Measurements from ENCODE around the gene CADPS2. TPM values are rescaled to one million over a fixed set of nuclear protein-coding genes. Genes with fewer than 3 reads are reported as not detected.

CADPS2 gene
- total RNA-seq, 1 donor from 2014 or later: 3.1 TPM

- Mint-ChIP-seq H3K4me3 (peak overlapping the region; percentile 11), H3K4me1 (peaks cover 19% of the 10 kb centered on the region), H3K36me3 (ENCODE audit: low read depth) (peaks cover 4% of the 10 kb centered on the region), H3K27ac (ENCODE audit: unreplicated experiment) (no peak overlapping the region), H3K27me3 (ENCODE audit: low read depth) (peaks cover 96% of the 10 kb centered on the region), H3K9me3 (no peaks in the 10 kb centered on the region)
- no peak for TF ChIP-seq CTCF (conservative IDR thresholded peaks at IDR 0.05)
- DNase-seq (ENCODE audit: low read depth, low spot score): no peak
These were observed 570.5 kb downstream of the CADPS2 start for GRCh38 chr7:122315507-122316466.

- Mint-ChIP-seq H3K9me3 (no peaks in the 10 kb centered on the region), H3K4me3 (no peak overlapping the region), H3K27me3 (ENCODE audit: low read depth) (peaks cover 98% of the 10 kb centered on the region), H3K4me1 (peaks cover 27% of the 10 kb centered on the region), H3K36me3 (ENCODE audit: low read depth) (peaks cover 4% of the 10 kb centered on the region), H3K27ac (ENCODE audit: unreplicated experiment) (no peak overlapping the region)
- no peak for TF ChIP-seq CTCF (conservative IDR thresholded peaks at IDR 0.05)
- DNase-seq (ENCODE audit: low read depth, low spot score): no peak
These were observed 572.0 kb downstream of the CADPS2 start for GRCh38 chr7:122314284-122314683.

DNA sequence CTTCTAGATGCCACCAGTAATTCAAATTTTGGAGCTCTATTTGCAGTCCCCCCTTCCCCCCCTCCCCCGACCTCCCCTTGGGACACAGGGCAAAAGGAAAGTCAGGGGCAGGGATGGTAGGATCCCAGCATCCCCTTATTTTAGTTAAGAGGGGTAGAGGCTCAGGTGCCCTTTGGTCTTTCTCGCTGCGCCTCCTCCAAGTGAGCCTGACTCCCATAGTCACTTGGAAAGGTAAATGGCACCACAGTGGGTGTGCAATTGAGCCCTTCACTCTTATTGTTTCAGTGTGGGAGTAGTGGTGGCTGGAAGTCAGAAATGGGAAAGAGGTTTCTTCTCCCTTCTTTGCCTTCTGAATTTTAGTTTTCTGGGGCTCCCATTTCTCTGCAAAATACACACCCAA is 573.5 kb downstream of the CADPS2 start:
- no peaks in the 10 kb centered on the region for H3K9me3 Mint-ChIP-seq
- H3K4me1 Mint-ChIP-seq: peaks cover 27% of the 10 kb centered on the region
- H3K27me3 Mint-ChIP-seq (ENCODE audit: low read depth): peaks cover 99% of the 10 kb centered on the region
- TF ChIP-seq CTCF (conservative IDR thresholded peaks at IDR 0.05): no peak
- H3K36me3 Mint-ChIP-seq (ENCODE audit: low read depth): peaks cover 4% of the 10 kb centered on the region
- H3K27ac Mint-ChIP-seq (ENCODE audit: unreplicated experiment): no peak overlapping the region
- no peak overlapping the region for H3K4me3 Mint-ChIP-seq
- no peak for DNase-seq (ENCODE audit: low read depth, low spot score)

GRCh38 chr7:122311734-122312450 is 574.4 kb downstream of the CADPS2 start:
- H3K4me1 Mint-ChIP-seq: peaks cover 22% of the 10 kb centered on the region
- no peak for DNase-seq (ENCODE audit: low read depth, low spot score)
- H3K27me3 Mint-ChIP-seq (ENCODE audit: low read depth): peaks cover 99% of the 10 kb centered on the region
- H3K27ac Mint-ChIP-seq (ENCODE audit: unreplicated experiment): no peak overlapping the region
- H3K9me3 Mint-ChIP-seq: no peaks in the 10 kb centered on the region
- peak overlapping the region; percentile 65 for H3K4me3 Mint-ChIP-seq
- TF ChIP-seq CTCF (conservative IDR thresholded peaks at IDR 0.05): no peak
- peaks cover 4% of the 10 kb centered on the region for H3K36me3 Mint-ChIP-seq (ENCODE audit: low read depth)

GRCh38 chr7:122311050-122311700 is 575.1 kb downstream of the CADPS2 start:
- Mint-ChIP-seq H3K4me1 (peaks cover 26% of the 10 kb centered on the region), H3K27ac (ENCODE audit: unreplicated experiment) (no peak overlapping the region), H3K27me3 (ENCODE audit: low read depth) (peaks cover 99% of the 10 kb centered on the region), H3K4me3 (peak overlapping the region; percentile 65), H3K36me3 (ENCODE audit: low read depth) (peaks cover 4% of the 10 kb centered on the region), H3K9me3 (no peaks in the 10 kb centered on the region)
- TF ChIP-seq CTCF (conservative IDR thresholded peaks at IDR 0.05): no peak
- DNase-seq (ENCODE audit: low read depth, low spot score): no peak
